ENCODE results near the gene ERN1. TPM values are rescaled to one million over a fixed set of nuclear protein-coding genes. Genes with fewer than 3 reads are reported as not detected.

Gene ERN1
- total RNA-seq, 1 donor from 2014 or later, result 9.3 TPM

- TF ChIP-seq, protein P1, sequence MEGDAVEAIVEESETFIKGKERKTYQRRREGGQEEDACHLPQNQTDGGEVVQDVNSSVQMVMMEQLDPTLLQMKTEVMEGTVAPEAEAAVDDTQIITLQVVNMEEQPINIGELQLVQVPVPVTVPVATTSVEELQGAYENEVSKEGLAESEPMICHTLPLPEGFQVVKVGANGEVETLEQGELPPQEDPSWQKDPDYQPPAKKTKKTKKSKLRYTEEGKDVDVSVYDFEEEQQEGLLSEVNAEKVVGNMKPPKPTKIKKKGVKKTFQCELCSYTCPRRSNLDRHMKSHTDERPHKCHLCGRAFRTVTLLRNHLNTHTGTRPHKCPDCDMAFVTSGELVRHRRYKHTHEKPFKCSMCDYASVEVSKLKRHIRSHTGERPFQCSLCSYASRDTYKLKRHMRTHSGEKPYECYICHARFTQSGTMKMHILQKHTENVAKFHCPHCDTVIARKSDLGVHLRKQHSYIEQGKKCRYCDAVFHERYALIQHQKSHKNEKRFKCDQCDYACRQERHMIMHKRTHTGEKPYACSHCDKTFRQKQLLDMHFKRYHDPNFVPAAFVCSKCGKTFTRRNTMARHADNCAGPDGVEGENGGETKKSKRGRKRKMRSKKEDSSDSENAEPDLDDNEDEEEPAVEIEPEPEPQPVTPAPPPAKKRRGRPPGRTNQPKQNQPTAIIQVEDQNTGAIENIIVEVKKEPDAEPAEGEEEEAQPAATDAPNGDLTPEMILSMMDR (IDR thresholded peaks at IDR 0.05; ENCODE audit: borderline replicate concordance), result no peak
- Histone ChIP-seq H3K9me3 (replicated peaks) (no peaks in the 10 kb centered on the region), H3K36me3 (peaks cover 63% of the 10 kb centered on the region), H3K4me1 (no peaks in the 10 kb centered on the region), H3K27ac (replicated peaks) (no peak overlapping the region), H3K27me3 (ENCODE audit: low read depth) (no peaks in the 10 kb centered on the region), H3K4me3 (no peak overlapping the region)
- DNase-seq, result no peak
- intact Hi-C loops (cut with micrococcal nuclease), result loop anchor here (5.0 kb wide), 1 partner anchor 73 kb away; the partner anchor contains the start of gene ERN1
Observed at GRCh38 chr17:64059756-64060155, 70.2 kb downstream of the ERN1 start.

DNA sequence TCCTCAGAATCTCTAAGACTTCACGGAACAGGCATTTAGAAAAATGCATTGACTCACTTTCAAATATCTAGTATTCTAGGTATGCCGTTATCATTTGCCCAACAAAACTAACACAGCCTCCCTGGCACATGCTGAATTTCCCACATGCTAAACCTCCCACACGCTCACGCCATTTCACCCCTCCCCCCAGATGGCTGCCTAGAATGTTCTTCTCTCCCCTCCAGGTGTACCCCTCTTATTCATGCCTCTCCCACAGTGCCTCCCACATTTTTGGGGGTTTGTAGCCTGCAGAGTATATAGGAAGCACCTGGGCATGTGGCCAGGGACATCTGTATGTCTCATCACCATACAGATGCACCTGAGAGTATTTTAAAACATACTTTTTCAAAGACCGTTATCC is 71.3 kb downstream of the ERN1 start:
- no peak overlapping the region for H3K4me3 ChIP-seq
- intact Hi-C loops (cut with micrococcal nuclease), result no loop called here
- H3K27ac ChIP-seq (replicated peaks), result no peak overlapping the region
- H3K9me3 ChIP-seq (replicated peaks), result no peaks in the 10 kb centered on the region
- DNase-seq, result no peak
- no peaks in the 10 kb centered on the region for H3K4me1 ChIP-seq
- H3K27me3 ChIP-seq (ENCODE audit: low read depth), result no peaks in the 10 kb centered on the region
- H3K36me3 ChIP-seq, result peaks cover 73% of the 10 kb centered on the region
- TF ChIP-seq, protein P1 (IDR thresholded peaks at IDR 0.05; ENCODE audit: borderline replicate concordance), result no peak

DNA sequence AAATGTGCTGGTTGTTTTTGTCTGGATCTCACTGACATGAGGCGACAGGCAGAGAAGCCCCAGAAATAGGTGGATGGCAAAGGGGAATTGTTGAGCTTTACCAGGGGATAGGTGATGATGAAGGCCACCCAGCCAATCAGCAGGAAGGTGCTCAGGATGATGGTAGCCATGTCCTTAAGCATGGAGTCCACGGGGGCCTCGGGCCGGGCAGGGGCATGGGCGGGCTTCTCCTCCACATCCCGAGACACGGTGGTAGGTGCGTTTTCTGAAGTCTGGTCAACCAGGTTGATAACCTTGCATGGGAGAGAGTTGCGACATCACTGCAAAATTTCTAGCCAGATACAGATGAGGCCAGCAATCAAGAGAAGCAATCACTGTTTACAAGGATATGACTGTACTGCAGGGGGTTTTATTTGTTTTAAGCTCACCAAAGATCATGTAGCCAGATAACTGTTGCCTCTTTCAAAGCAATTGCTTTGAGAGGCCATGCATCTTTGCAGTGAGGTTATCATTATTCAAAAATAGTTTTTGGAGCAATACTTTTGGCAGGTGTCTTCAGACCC is 72.2 kb downstream of the ERN1 start:
- H3K4me3 ChIP-seq, result no peak overlapping the region
- no peak overlapping the region for H3K27ac ChIP-seq (replicated peaks)
- no peak for DNase-seq
- intact Hi-C loops (cut with micrococcal nuclease), result no loop called here
- H3K4me1 ChIP-seq, result no peaks in the 10 kb centered on the region
- H3K36me3 ChIP-seq, result peaks cover 79% of the 10 kb centered on the region
- TF ChIP-seq, protein P1 (IDR thresholded peaks at IDR 0.05; ENCODE audit: borderline replicate concordance), result no peak
- no peaks in the 10 kb centered on the region for H3K27me3 ChIP-seq (ENCODE audit: low read depth)
- H3K9me3 ChIP-seq (replicated peaks), result no peaks in the 10 kb centered on the region

DNA sequence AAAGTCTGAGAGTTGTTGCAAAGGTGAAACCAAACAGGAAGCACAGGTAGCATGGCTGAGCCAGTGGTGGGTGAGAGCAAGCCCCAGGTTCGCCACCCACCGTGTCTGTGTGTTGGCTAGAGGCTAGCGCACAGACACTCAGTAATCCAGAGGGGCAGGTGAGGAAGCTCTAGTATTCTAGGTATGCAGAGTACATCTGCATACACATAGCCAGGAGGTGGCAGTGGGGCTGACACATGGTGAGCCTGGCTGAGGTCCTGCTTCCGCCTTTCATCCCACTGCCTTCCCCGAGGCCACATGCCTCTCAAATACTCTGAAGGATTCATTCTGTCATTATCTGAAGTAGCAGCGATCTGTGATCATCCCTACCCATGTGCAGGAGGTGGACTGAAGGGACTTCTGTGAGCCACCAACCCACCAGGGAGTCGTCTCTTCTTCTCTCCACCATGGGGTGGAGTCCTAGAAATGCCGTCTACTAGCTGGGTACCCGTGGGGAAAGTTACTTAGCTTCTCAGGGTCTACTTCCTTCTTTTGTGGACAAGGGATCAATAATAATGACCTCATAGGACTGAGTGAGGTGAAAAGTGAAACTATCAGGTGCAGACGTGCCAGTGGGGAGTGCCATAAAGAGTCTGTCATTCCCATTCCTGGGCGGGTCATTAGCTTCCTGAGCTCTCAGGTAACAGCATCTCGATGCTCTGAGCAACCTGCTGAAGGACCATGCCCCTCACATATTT is 73.5 kb downstream of the ERN1 start:
- no peaks in the 10 kb centered on the region for H3K4me1 ChIP-seq
- H3K27ac ChIP-seq (replicated peaks), result no peak overlapping the region
- H3K4me3 ChIP-seq, result no peak overlapping the region
- no peaks in the 10 kb centered on the region for H3K27me3 ChIP-seq (ENCODE audit: low read depth)
- peaks cover 88% of the 10 kb centered on the region for H3K36me3 ChIP-seq
- TF ChIP-seq, protein P1 (IDR thresholded peaks at IDR 0.05; ENCODE audit: borderline replicate concordance), result no peak
- H3K9me3 ChIP-seq (replicated peaks), result no peaks in the 10 kb centered on the region
- intact Hi-C loops (cut with micrococcal nuclease), result no loop called here
- no peak for DNase-seq

DNA sequence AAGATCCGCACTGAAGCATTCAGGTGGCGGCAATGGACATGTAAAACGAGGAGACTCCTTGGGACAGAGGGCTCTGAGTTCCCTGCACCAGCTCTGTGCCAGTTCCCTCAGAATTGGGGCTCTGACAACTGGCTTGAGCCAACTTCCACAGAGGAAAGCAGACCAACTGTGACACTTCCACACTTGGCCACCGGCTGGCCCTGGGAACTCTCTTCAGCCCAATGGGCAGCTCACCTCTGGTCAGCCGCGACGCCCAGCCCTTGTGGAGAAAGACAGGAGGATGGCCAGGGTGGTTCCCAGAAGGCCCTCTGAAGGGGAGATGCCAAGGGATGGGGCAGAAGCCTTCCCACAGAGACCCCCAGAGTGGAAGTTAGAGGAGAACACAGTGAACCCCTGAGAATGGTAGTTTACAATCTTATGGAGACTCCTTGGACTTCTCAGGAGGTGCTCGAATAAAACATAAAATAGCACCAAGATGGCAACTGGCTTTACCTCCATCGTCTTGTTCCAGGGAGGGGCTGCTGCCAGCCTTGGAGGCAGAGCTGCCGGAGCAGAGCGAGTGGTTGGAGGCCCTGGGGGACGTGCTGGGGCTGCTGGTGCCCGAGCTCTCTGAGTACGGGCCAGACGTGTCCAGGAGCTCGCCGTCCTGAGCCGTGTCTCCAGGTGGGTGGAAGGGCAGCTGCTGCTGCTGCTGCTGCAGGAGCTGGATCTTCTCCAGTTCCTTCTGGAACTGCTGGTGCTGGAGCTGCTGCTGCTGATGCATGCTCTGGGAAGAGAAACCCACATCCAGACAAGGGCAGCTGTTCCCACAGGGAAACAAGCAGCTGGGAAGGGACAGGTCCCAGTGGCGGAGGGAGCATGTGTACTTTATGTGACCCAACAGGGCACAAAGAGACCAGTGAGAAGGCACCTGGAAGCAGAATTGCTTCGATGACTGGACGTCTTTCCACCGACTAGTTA is 74.5 kb downstream of the ERN1 start:
- TF ChIP-seq, protein P1 (IDR thresholded peaks at IDR 0.05; ENCODE audit: borderline replicate concordance), result no peak
- Histone ChIP-seq H3K4me1 (no peaks in the 10 kb centered on the region), H3K27me3 (ENCODE audit: low read depth) (no peaks in the 10 kb centered on the region), H3K27ac (replicated peaks) (no peak overlapping the region), H3K36me3 (peaks cover 88% of the 10 kb centered on the region), H3K4me3 (no peak overlapping the region), H3K9me3 (replicated peaks) (no peaks in the 10 kb centered on the region)
- no peak for DNase-seq
- intact Hi-C loops (cut with micrococcal nuclease), result no loop called here

Measured in left ventricle myocardium inferior (tissue), 1 donor.